ENCODE data around the gene MASTL. TPM values are rescaled to one million over a fixed set of nuclear protein-coding genes. Genes with fewer than 3 reads are reported as not detected.
"Not testable (repeated sequence)": the region's sequence is repeated elsewhere in the genome, so short reads cannot be mapped to it uniquely, and the experiment has no call there.

MASTL gene
- total RNA-seq, 1 donor from 2014 or later = 11.8 TPM

DNA sequence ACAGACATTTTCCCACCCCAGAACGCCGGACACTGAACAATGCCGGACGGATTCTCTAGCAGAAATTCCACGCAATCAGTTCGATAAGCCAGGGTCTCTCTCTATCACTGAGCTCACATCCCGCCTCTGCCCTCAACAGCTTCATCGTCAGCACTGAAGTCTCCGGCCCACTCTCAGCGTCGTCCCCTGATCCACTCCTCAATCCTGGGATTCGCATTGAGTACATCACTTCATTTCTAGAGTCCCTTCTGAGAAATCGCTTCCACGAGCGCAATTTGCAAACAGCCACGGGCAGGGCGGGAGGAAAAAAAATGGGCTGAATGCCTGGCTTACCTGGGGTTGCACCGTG, 1.3 kb upstream of the MASTL start:
- no peaks in the 10 kb centered on the region for H3K27me3 ChIP-seq
- intact Hi-C loops (cut with DNase I) = loop anchor here (1.0 to 5.0 kb wide), 3 partner anchors 37 to 293 kb away; partner anchors contain the start of genes ABI1 and ANKRD26
- H3K27ac ChIP-seq = peak overlapping the region; percentile 98 to 100
- no peaks in the 10 kb centered on the region for H3K36me3 ChIP-seq
- H3K4me1 ChIP-seq = peaks cover 3 to 18% of the 10 kb centered on the region in 2 donors
- no peaks in the 10 kb centered on the region for H3K9me3 ChIP-seq
- no peak for DNase-seq (ENCODE audit: low spot score in 2 of 2)
- TF ChIP-seq, protein P1, sequence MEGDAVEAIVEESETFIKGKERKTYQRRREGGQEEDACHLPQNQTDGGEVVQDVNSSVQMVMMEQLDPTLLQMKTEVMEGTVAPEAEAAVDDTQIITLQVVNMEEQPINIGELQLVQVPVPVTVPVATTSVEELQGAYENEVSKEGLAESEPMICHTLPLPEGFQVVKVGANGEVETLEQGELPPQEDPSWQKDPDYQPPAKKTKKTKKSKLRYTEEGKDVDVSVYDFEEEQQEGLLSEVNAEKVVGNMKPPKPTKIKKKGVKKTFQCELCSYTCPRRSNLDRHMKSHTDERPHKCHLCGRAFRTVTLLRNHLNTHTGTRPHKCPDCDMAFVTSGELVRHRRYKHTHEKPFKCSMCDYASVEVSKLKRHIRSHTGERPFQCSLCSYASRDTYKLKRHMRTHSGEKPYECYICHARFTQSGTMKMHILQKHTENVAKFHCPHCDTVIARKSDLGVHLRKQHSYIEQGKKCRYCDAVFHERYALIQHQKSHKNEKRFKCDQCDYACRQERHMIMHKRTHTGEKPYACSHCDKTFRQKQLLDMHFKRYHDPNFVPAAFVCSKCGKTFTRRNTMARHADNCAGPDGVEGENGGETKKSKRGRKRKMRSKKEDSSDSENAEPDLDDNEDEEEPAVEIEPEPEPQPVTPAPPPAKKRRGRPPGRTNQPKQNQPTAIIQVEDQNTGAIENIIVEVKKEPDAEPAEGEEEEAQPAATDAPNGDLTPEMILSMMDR (IDR thresholded peaks at IDR 0.05) = no peak
- H3K4me3 ChIP-seq = peak overlapping the region; percentile 78 to 90

- H3K36me3 ChIP-seq; intact Hi-C loops (cut with DNase I); DNase-seq (ENCODE audit: low spot score in 2 of 2); H3K27me3 ChIP-seq; H3K9me3 ChIP-seq: not testable (repeated sequence)
- H3K27ac ChIP-seq = peak overlapping the region; percentile 98 to 100
- peaks cover 3 to 18% of the 10 kb centered on the region in 2 donors for H3K4me1 ChIP-seq
- peak overlapping the region; percentile 78 to 90 for H3K4me3 ChIP-seq
Observed at GRCh38 chr10:27156566-27156965, 1.4 kb downstream of the MASTL start.

GRCh38 chr10:27157150-27157549, 2.0 kb downstream of the MASTL start:
- intact Hi-C loops (cut with DNase I) = no loop called here
- no peaks in the 10 kb centered on the region for H3K9me3 ChIP-seq
- H3K4me1 ChIP-seq = peaks cover 3 to 18% of the 10 kb centered on the region in 2 donors
- H3K27me3 ChIP-seq = no peaks in the 10 kb centered on the region
- H3K4me3 ChIP-seq = no peak overlapping the region
- H3K36me3 ChIP-seq = peaks cover 0 to 9% of the 10 kb centered on the region in 2 donors
- H3K27ac ChIP-seq = no peak overlapping the region
- DNase-seq (ENCODE audit: low spot score in 2 of 2) = no peak
- TF ChIP-seq, protein P1 (IDR thresholded peaks at IDR 0.05) = no peak

GRCh38 chr10:27158421-27158820, 3.3 kb downstream of the MASTL start:
- H3K27ac ChIP-seq = no peak overlapping the region
- H3K9me3 ChIP-seq = no peaks in the 10 kb centered on the region
- no peak for DNase-seq (ENCODE audit: low spot score in 2 of 2)
- H3K27me3 ChIP-seq = no peaks in the 10 kb centered on the region
- no peak overlapping the region for H3K4me3 ChIP-seq
- H3K4me1 ChIP-seq = peaks cover 0 to 9% of the 10 kb centered on the region in 2 donors
- intact Hi-C loops (cut with DNase I) = no loop called here
- peaks cover 0 to 9% of the 10 kb centered on the region in 2 donors for H3K36me3 ChIP-seq
- TF ChIP-seq, protein P1 (IDR thresholded peaks at IDR 0.05) = no peak

DNA sequence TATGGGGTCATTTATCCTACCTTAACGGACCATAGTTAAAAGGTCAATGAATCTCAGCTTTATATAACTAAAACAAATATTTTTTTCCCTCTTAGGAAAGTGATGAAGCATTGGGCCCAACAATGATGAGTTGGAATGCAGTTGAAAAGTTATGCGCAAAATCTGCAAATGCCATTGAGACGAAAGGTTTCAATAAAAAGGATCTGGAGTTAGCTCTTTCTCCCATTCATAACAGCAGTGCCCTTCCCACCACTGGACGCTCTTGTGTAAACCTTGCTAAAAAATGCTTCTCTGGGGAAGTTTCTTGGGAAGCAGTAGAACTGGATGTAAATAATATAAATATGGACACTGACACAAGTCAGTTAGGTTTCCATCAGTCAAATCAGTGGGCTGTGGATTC, 14.7 kb downstream of the MASTL start:
- no peak overlapping the region for H3K27ac ChIP-seq
- intact Hi-C loops (cut with DNase I) = no loop called here
- no peaks in the 10 kb centered on the region for H3K4me1 ChIP-seq
- H3K4me3 ChIP-seq = no peak overlapping the region
- H3K27me3 ChIP-seq = no peaks in the 10 kb centered on the region
- H3K36me3 ChIP-seq = peaks cover 16 to 41% of the 10 kb centered on the region in 2 donors
- TF ChIP-seq, protein P1 (IDR thresholded peaks at IDR 0.05) = no peak
- H3K9me3 ChIP-seq = no peaks in the 10 kb centered on the region
- no peak for DNase-seq (ENCODE audit: low spot score in 2 of 2)

- no peak overlapping the region for H3K27ac ChIP-seq
- peaks cover 6 to 12% of the 10 kb centered on the region in 2 donors for H3K36me3 ChIP-seq
- H3K4me3 ChIP-seq = no peak overlapping the region
- no peaks in the 10 kb centered on the region for H3K27me3 ChIP-seq
- H3K9me3 ChIP-seq = no peaks in the 10 kb centered on the region
- no peaks in the 10 kb centered on the region for H3K4me1 ChIP-seq
- TF ChIP-seq, protein P1 (IDR thresholded peaks at IDR 0.05) = no peak
- DNase-seq (ENCODE audit: low spot score in 2 of 2) = no peak
- intact Hi-C loops (cut with DNase I) = no loop called here
Observed at GRCh38 chr10:27188259-27188658, 33.1 kb downstream of the MASTL start.

Measured in ascending aorta (tissue), 2 donors.